ENCODE measurements around the gene FTH1.

The FTH1 gene

GRCh38 chr11:62001450-62002191 is 34.2 kb upstream of the FTH1 start:
- no peaks in the 10 kb centered on the region for H3K9me3 ChIP-seq (ENCODE audit: control insufficient read depth, insufficient read depth, low read length)
- H3F3A ChIP-seq (ENCODE audit: control insufficient read depth, insufficient read depth): no peaks in the 10 kb centered on the region
- no peaks in the 10 kb centered on the region for H3K9me2 ChIP-seq (replicated peaks; ENCODE audit: control insufficient read depth, low read length)
- no peak overlapping the region for H3K27ac ChIP-seq (ENCODE audit: low read depth, low read length)
- no peaks in the 10 kb centered on the region for H3K79me2 ChIP-seq (ENCODE audit: control insufficient read depth, low read length)
- TF ChIP-seq, protein P1, sequence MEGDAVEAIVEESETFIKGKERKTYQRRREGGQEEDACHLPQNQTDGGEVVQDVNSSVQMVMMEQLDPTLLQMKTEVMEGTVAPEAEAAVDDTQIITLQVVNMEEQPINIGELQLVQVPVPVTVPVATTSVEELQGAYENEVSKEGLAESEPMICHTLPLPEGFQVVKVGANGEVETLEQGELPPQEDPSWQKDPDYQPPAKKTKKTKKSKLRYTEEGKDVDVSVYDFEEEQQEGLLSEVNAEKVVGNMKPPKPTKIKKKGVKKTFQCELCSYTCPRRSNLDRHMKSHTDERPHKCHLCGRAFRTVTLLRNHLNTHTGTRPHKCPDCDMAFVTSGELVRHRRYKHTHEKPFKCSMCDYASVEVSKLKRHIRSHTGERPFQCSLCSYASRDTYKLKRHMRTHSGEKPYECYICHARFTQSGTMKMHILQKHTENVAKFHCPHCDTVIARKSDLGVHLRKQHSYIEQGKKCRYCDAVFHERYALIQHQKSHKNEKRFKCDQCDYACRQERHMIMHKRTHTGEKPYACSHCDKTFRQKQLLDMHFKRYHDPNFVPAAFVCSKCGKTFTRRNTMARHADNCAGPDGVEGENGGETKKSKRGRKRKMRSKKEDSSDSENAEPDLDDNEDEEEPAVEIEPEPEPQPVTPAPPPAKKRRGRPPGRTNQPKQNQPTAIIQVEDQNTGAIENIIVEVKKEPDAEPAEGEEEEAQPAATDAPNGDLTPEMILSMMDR (IDR thresholded peaks at IDR 0.05; ENCODE audit: low read depth, low read length, poor library complexity, severe bottlenecking): no peak
- TF ChIP-seq EZH2phosphoT487 (IDR thresholded peaks at IDR 0.05; ENCODE audit: borderline replicate concordance, low read length): no peak
- no peaks in the 10 kb centered on the region for H3K36me3 ChIP-seq (ENCODE audit: control insufficient read depth, low read length)
- peaks cover 6% of the 10 kb centered on the region for H3K4me1 ChIP-seq (ENCODE audit: control insufficient read depth, low read length)
- H4K20me1 ChIP-seq (ENCODE audit: control insufficient read depth, insufficient read depth, low read depth, low read length): no peaks in the 10 kb centered on the region
- H3K27me3 ChIP-seq (ENCODE audit: control insufficient read depth, low read length): no peaks in the 10 kb centered on the region; the same call in 1 of the 2 replicates
- H3K4me3 ChIP-seq (ENCODE audit: low read length): no peak overlapping the region
- no peak overlapping the region for H3K4me2 ChIP-seq (ENCODE audit: low read length)

GRCh38 chr11:62000539-62001446 is 33.4 kb upstream of the FTH1 start:
- H3K27me3 ChIP-seq (ENCODE audit: control insufficient read depth, low read length): no peaks in the 10 kb centered on the region; the same call in 1 of the 2 replicates
- H3K36me3 ChIP-seq (ENCODE audit: control insufficient read depth, low read length): no peaks in the 10 kb centered on the region
- TF ChIP-seq EZH2phosphoT487 (IDR thresholded peaks at IDR 0.05; ENCODE audit: borderline replicate concordance, low read length): no peak
- TF ChIP-seq, protein P1 (IDR thresholded peaks at IDR 0.05; ENCODE audit: low read depth, low read length, poor library complexity, severe bottlenecking): no peak
- H3K4me3 ChIP-seq (ENCODE audit: low read length): no peak overlapping the region
- H3K4me2 ChIP-seq (ENCODE audit: low read length): no peak overlapping the region
- H3K79me2 ChIP-seq (ENCODE audit: control insufficient read depth, low read length): no peaks in the 10 kb centered on the region
- H4K20me1 ChIP-seq (ENCODE audit: control insufficient read depth, insufficient read depth, low read depth, low read length): no peaks in the 10 kb centered on the region
- H3K4me1 ChIP-seq (ENCODE audit: control insufficient read depth, low read length): peaks cover 6% of the 10 kb centered on the region
- H3K9me3 ChIP-seq (ENCODE audit: control insufficient read depth, insufficient read depth, low read length): no peaks in the 10 kb centered on the region
- no peaks in the 10 kb centered on the region for H3K9me2 ChIP-seq (replicated peaks; ENCODE audit: control insufficient read depth, low read length)
- no peaks in the 10 kb centered on the region for H3F3A ChIP-seq (ENCODE audit: control insufficient read depth, insufficient read depth)
- no peak overlapping the region for H3K27ac ChIP-seq (ENCODE audit: low read depth, low read length)

GRCh38 chr11:61999141-61999975 is 31.9 kb upstream of the FTH1 start:
- Histone ChIP-seq H3K4me3 (ENCODE audit: low read length) (no peak overlapping the region), H3F3A (ENCODE audit: control insufficient read depth, insufficient read depth) (no peaks in the 10 kb centered on the region), H3K4me2 (ENCODE audit: low read length) (no peak overlapping the region), H3K36me3 (ENCODE audit: control insufficient read depth, low read length) (no peaks in the 10 kb centered on the region), H3K27ac (ENCODE audit: low read depth, low read length) (no peak overlapping the region), H4K20me1 (ENCODE audit: control insufficient read depth, insufficient read depth, low read depth, low read length) (no peaks in the 10 kb centered on the region), H3K27me3 (ENCODE audit: control insufficient read depth, low read length) (peaks cover 4% of the 10 kb centered on the region; the same call in 1 of the 2 replicates), H3K9me2 (replicated peaks; ENCODE audit: control insufficient read depth, low read length) (no peaks in the 10 kb centered on the region), H3K9me3 (ENCODE audit: control insufficient read depth, insufficient read depth, low read length) (no peaks in the 10 kb centered on the region), H3K79me2 (ENCODE audit: control insufficient read depth, low read length) (no peaks in the 10 kb centered on the region), H3K4me1 (ENCODE audit: control insufficient read depth, low read length) (peaks cover 2% of the 10 kb centered on the region)
- TF ChIP-seq, protein P1 (IDR thresholded peaks at IDR 0.05; ENCODE audit: low read depth, low read length, poor library complexity, severe bottlenecking): no peak
- no peak for TF ChIP-seq EZH2phosphoT487 (IDR thresholded peaks at IDR 0.05; ENCODE audit: borderline replicate concordance, low read length)

Data from DOHH2 (cell line).